IMR-90 (cell line): ENCODE data around the gene ANO10. TPM values are rescaled to one million over a fixed set of nuclear protein-coding genes. Genes with fewer than 3 reads are reported as not detected.

Experiments
- ATAC-seq: fragments of 200-7000 bp; cut with Tn5 transposase; 2 replicates; pipeline ENCODE4 v1.9.1; 2020; ENCODE audit warnings: low read depth, mild to moderate bottlenecking, moderate library complexity
- BruUV-seq: library from RNA; stranded (reverse); fragments of 400-500 nt; replicated peaks from 2 replicates; lab custom pipeline; 2021; lab: Mats Ljungman, UMichigan
- CTCF ChIA-PET: fragments of 300-600 bp; formaldehyde crosslinking; extraction: SDS; loops from one replicate; lab custom pipeline; 2021; ENCODE audit warnings: antibody characterized with exemption; lab: Yijun Ruan, JAX
- POLR2A ChIA-PET: fragments of 300-600 bp; sonication (Branson Sonifier 250); formaldehyde crosslinking; loops from one replicate; lab custom pipeline; 2022; ENCODE audit warnings: antibody characterized with exemption; ENCODE audit not compliant: unreplicated experiment; lab: Charles Lee
- DNase-seq: peaks from one replicate; pipeline ENCODE4 v3.0.0; 2013
- H2AFZ ChIP-seq: replicated peaks from 2 replicates; pipeline ENCODE3; 2013; ENCODE audit warnings: low read length, mild to moderate bottlenecking; ENCODE audit not compliant: poor library complexity
- H2AK5ac ChIP-seq: 2 replicates; pipeline ENCODE4 v1.6.1; 2013; ENCODE audit warnings: low read depth, low read length, inconsistent platforms
- H2AK9ac ChIP-seq: replicated peaks from 2 replicates; pipeline ENCODE3; 2013; ENCODE audit warnings: mild to moderate bottlenecking, low read depth, low read length, moderate library complexity; ENCODE audit not compliant: poor library complexity
- H2BK120ac ChIP-seq: 2 replicates; pipeline ENCODE4 v1.6.1; 2013; ENCODE audit warnings: low read depth, low read length, inconsistent platforms
- H2BK15ac ChIP-seq: 3 replicates; pipeline ENCODE4 v1.6.1; 2013; ENCODE audit warnings: low read depth, low read length, inconsistent platforms
- H2BK20ac ChIP-seq: 2 replicates; pipeline ENCODE4 v1.6.1; 2013; ENCODE audit warnings: low read depth, mild to moderate bottlenecking, inconsistent platforms, low read length, moderate library complexity
- H2BK5ac ChIP-seq: 2 replicates; pipeline ENCODE4 v1.6.1; 2013; ENCODE audit warnings: mild to moderate bottlenecking, low read depth, low read length, inconsistent platforms; ENCODE audit not compliant: poor library complexity, severe bottlenecking
- H3K14ac ChIP-seq: replicated peaks from 2 replicates; pipeline ENCODE4 v1.6.1; 2013; ENCODE audit warnings: low read depth, low read length, inconsistent platforms
- H3K18ac ChIP-seq: 2 replicates; pipeline ENCODE4 v1.6.1; 2013; ENCODE audit warnings: low read depth, low read length, control low read depth
- H3K23ac ChIP-seq: 2 replicates; pipeline ENCODE4 v1.6.1; 2013; ENCODE audit warnings: low read depth, low read length, inconsistent platforms
- H3K27ac ChIP-seq: 2 replicates; pipeline ENCODE4 v1.5.1; 2013; ENCODE audit warnings: mild to moderate bottlenecking, control low read depth, low read length; ENCODE audit not compliant: insufficient read depth
- H3K27me3 ChIP-seq: 2 replicates; pipeline ENCODE4 v1.6.1; 2013; ENCODE audit warnings: low read length; ENCODE audit not compliant: control insufficient read depth, insufficient read depth
- H3K36me3 ChIP-seq: 2 replicates; pipeline ENCODE4 v1.6.1; 2013; ENCODE audit warnings: low read length, mixed read lengths; ENCODE audit not compliant: control insufficient read depth, insufficient read depth
- H3K4ac ChIP-seq: 2 replicates; pipeline ENCODE4 v1.6.1; 2013; ENCODE audit warnings: low read depth, low read length, inconsistent platforms
- H3K4me1 ChIP-seq: 2 replicates; pipeline ENCODE4 v1.6.1; 2013; ENCODE audit warnings: low read length, mixed read lengths; ENCODE audit not compliant: control insufficient read depth, insufficient read depth
- H3K4me2 ChIP-seq: 2 replicates; pipeline ENCODE4 v1.6.1; 2013; ENCODE audit warnings: low read depth, mild to moderate bottlenecking, control low read depth, low read length, moderate library complexity
- H3K4me3 ChIP-seq: 2 replicates; pipeline ENCODE4 v1.5.1; 2013; ENCODE audit warnings: low read depth, mild to moderate bottlenecking, control low read depth, low read length, moderate library complexity; ENCODE audit not compliant: insufficient read depth
- H3K56ac ChIP-seq: 2 replicates; pipeline ENCODE4 v1.6.1; 2013; ENCODE audit warnings: low read length, inconsistent platforms; ENCODE audit not compliant: insufficient read depth; ENCODE audit errors: extremely low read depth
- H3K79me1 ChIP-seq, 2 experiments: 2 replicates each; pipeline ENCODE4 v1.6.1; 2013; ENCODE audit warnings: low read length in 2 of 2, inconsistent platforms in 1 of 2, low read depth in 1 of 2
- H3K9ac ChIP-seq: 2 replicates; pipeline ENCODE4 v1.6.1; 2013; ENCODE audit warnings: low read depth, low read length, control low read depth
- H3K9me1 ChIP-seq: 2 replicates; pipeline ENCODE4 v1.6.1; 2013; ENCODE audit warnings: low read length, inconsistent platforms; ENCODE audit not compliant: insufficient read depth
- H3K9me3 ChIP-seq: 2 replicates; pipeline ENCODE4 v1.6.1; 2013; ENCODE audit warnings: low read length; ENCODE audit not compliant: control insufficient read depth, insufficient read depth
- H4K20me1 ChIP-seq: 2 replicates; pipeline ENCODE4 v1.6.1; 2013; ENCODE audit warnings: low read length, inconsistent platforms; ENCODE audit not compliant: insufficient read depth
- H4K5ac ChIP-seq: 2 replicates; pipeline ENCODE4 v1.6.1; 2013; ENCODE audit warnings: mild to moderate bottlenecking, low read depth, low read length, control low read depth
- H4K8ac ChIP-seq, 2 experiments: 2 replicates each; pipeline ENCODE4 v1.6.1; 2013; ENCODE audit warnings: low read depth in 2 of 2, low read length in 2 of 2, control low read depth in 1 of 2, inconsistent platforms in 1 of 2
- H4K91ac ChIP-seq: 2 replicates; pipeline ENCODE4 v1.6.1; 2013; ENCODE audit warnings: low read depth, low read length, inconsistent platforms; ENCODE audit not compliant: insufficient read depth
- BHLHE40 ChIP-seq: fragments of 150-350 bp; IDR thresholded peaks from 2 replicates; pipeline ENCODE4 v1.6.1; 2016; ENCODE audit warnings: mild to moderate bottlenecking, low read depth, low read length
- CEBPB ChIP-seq: IDR thresholded peaks from 2 replicates; pipeline ENCODE4 v1.6.1; 2012; ENCODE audit warnings: low read depth, low read length, improper control_type of control experiment
- FOS ChIP-seq: fragments of 150-350 bp; IDR thresholded peaks from 2 replicates; pipeline ENCODE4 v1.6.1; 2016; ENCODE audit warnings: low read depth, low read length
- MAZ ChIP-seq: IDR thresholded peaks from 2 replicates; pipeline ENCODE4 v1.6.1; 2012; ENCODE audit warnings: low read depth, mild to moderate bottlenecking, low read length, improper control_type of control experiment, moderate library complexity, borderline replicate concordance
- NFE2L2 ChIP-seq: fragments of 150-350 bp; IDR thresholded peaks from 2 replicates; pipeline ENCODE4 v1.6.1; 2016; ENCODE audit warnings: low read depth, mild to moderate bottlenecking, low read length
- POLR2A ChIP-seq: IDR thresholded peaks from 2 replicates; pipeline ENCODE4 v1.6.1; 2012; ENCODE audit warnings: mild to moderate bottlenecking, low read depth, low read length
- RFX5 ChIP-seq: IDR thresholded peaks from 2 replicates; pipeline ENCODE4 v1.8.0; 2012; ENCODE audit warnings: low read depth, mild to moderate bottlenecking, low read length, moderate library complexity
- SMC3 ChIP-seq: fragments of 150-350 bp; IDR thresholded peaks from 2 replicates; pipeline ENCODE4 v1.6.1; 2016; ENCODE audit warnings: low read depth, mild to moderate bottlenecking, antibody characterized with exemption, low read length, moderate library complexity
- WGBS, 2 experiments: methylation state at CpG; one replicate each; pipeline versions ENCODE4 v1.1.5 to v1.1.7; 2013; ENCODE audit warnings: missing lambda C conversion rate in 2 of 2; ENCODE audit not compliant: insufficient read length in 1 of 2; ENCODE audit errors: extremely low coverage in 2 of 2; 5-methylcytosine and 5-hydroxymethylcytosine counted together
- dilution Hi-C: fragments of 300-500 bp; cut with HindIII; formaldehyde crosslinking; loops from one replicate; pipeline ENCODE4 v1.14.3; 2018; ENCODE audit warnings: low sequenced_read_pairs; ENCODE audit not compliant: unreplicated experiment
- in situ Hi-C: fragments of 300-500 bp; cut with MboI; formaldehyde crosslinking; loops from 3 replicates; pipeline ENCODE4 v1.14.3; 2019; ENCODE audit warnings: low sequenced_read_pairs, inconsistent platforms, mixed read lengths
- intact Hi-C: fragments of 100-400 bp; cut with micrococcal nuclease; formaldehyde crosslinking; loops from 2 replicates; pipeline ENCODE4 v1.10.0; 2022
- polyA plus RNA-seq, 3 experiments: library from polyadenylated mRNA; depleted of rRNA; stranded (reverse); fragments of >200 nt; gene quantifications; 2 replicates each; pipeline ENCODE4 v1.2.3, GENCODE V29; 2012; ENCODE audit warnings: low replicate concordance in 1 of 3
- total RNA-seq: library from RNA; depleted of rRNA; stranded (reverse); fragments of >200 nt; gene quantifications from 2 replicates; pipeline ENCODE4 v1.2.3, GENCODE V29; 2012

Gene ANO10
- total and polyA plus RNA-seq, 2 of the 4 experiments (the other 2 are of a cell fraction): 28.5 to 41.6 TPM

DNA sequence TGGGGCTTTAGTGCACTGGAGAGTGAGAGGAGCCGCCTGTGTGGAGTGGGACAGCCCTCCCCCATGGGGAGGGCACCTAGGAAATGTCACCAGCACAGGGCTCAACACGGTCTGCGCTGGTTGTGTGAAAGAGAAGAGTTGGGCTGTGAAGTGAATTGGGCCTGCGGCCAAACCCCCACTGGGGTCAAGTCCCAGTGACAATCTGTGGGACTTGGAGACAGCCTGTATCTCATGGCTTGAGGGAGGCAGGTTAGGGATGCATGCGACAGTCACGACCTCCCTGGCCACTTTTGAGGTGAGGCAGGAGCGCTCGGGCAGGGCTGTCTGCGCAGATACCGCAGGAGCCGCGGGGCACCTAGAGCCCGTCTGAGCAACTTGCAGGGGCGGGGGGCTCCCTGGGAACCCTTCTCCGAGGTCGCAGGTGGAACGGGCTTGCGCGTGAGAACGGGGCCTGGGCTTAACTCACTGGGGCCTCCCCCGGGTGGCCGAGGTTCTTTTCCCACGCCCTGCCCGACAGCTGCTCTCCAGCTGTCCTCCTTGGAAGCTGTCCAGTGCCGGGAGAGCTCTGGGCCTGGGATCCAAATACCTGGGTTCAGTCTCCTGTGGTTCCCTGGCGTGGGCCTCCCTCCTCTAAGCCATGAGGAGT, 258.1 kb downstream of the ANO10 start:
- H2AK9ac ChIP-seq: peak overlapping the region; percentile 7
- H4K8ac ChIP-seq: no peak overlapping the region
- CTCF ChIA-PET: no interaction called here
- intact Hi-C loops: no loop called here
- TF ChIP-seq SMC3: no peak
- TF ChIP-seq NFE2L2: no peak
- no peak for TF ChIP-seq FOS
- no peak for TF ChIP-seq MAZ
- TF ChIP-seq BHLHE40: no peak
- TF ChIP-seq RFX5: no peak
- TF ChIP-seq POLR2A: no peak
- TF ChIP-seq CEBPB: no peak
- no peaks in the 10 kb centered on the region for H3K27me3 ChIP-seq
- POLR2A ChIA-PET: no interaction called here
- WGBS, 2 experiments: 84% methylated on average over 12 of the region's 26 CpGs; no CpG with 5 or more reads in 1 of the 2 experiments
- no peak overlapping the region for H4K91ac ChIP-seq
- no peak overlapping the region for H3K18ac ChIP-seq
- no peak overlapping the region for H2AFZ ChIP-seq
- no peaks in the 10 kb centered on the region for H3K79me1 ChIP-seq
- no peak overlapping the region for H4K5ac ChIP-seq
- H3K23ac ChIP-seq: no peak overlapping the region
- H3K4me2 ChIP-seq: no peak overlapping the region
- DNase-seq: peak; percentile 51
- H3K56ac ChIP-seq: no peak overlapping the region
- peaks cover 10% of the 10 kb centered on the region; the same call in 1 of the 2 replicates for H3K36me3 ChIP-seq
- in situ Hi-C loops: no loop called here
- H2BK5ac ChIP-seq: no peak overlapping the region
- dilution Hi-C loops: no loop called here
- no peak overlapping the region for H3K4me3 ChIP-seq
- H2AK5ac ChIP-seq: no peak overlapping the region
- H2BK120ac ChIP-seq: no peak overlapping the region
- no peak overlapping the region for H2BK15ac ChIP-seq
- H3K27ac ChIP-seq: no peak overlapping the region
- H3K14ac ChIP-seq: no peak overlapping the region
- no peak for ATAC-seq
- no peak overlapping the region for H2BK20ac ChIP-seq
- no peaks in the 10 kb centered on the region for H3K9me3 ChIP-seq
- peaks cover 4% of the 10 kb centered on the region for H3K9me1 ChIP-seq
- no peak overlapping the region for H3K4ac ChIP-seq
- H3K9ac ChIP-seq: no peak overlapping the region
- peaks cover 7% of the 10 kb centered on the region; the same call in 1 of the 2 replicates for H3K4me1 ChIP-seq
- no peaks in the 10 kb centered on the region for H4K20me1 ChIP-seq
- no TSS peak for BruUV-seq
